ENCODE measurements around the gene DEFB124. TPM values are rescaled to one million over a fixed set of nuclear protein-coding genes. Genes with fewer than 3 reads are reported as not detected.
"Not testable (repeated sequence)": the region's sequence is repeated elsewhere in the genome, so short reads cannot be mapped to it uniquely, and the experiment has no call there.

The DEFB124 gene, protein sequence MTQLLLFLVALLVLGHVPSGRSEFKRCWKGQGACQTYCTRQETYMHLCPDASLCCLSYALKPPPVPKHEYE
- total RNA-seq (2014; rRNA removed; shearing (Covaris generic)): not detected in 2 replicates
- polyA plus RNA-seq (2014; cell fraction: nucleus; rRNA removed): not detected in 2 replicates

DNA sequence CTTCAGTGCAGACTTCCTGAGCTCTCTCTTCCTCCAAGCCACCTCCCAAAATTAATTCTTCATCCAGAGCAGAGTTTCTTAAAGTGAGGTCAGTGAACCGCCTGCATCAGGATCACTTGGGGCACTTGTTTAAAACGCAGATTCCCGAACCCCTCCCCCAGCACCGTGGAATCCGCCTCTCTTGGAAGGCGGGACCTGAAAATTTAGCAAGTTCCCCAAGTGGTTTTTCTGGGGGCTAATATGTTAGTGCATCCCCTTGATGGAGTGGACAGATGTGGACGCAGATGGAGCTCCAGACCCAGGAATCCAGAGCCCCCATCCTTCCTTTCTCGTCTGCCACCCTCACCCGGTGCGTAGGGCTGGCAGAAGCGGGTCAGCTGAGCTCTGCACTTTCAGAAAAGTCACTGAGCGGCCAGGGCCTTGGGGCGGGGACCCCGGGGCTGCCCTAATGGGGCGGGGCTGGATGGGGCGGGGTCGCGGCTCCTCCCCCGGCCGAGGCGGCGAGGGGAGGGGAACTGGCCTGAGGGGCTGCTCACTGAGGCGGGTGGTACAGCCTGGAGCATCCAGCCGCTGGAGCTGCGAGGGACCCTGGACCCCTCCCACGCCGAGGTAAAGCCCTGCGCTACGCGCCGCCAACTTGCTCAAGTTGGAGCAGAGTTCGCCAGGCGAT, at the start of gene DEFB124, which contains the start of gene REM1:
Gene DEFB124, minus strand, starts transcription at position 370 of the 670 bp plus-strand sequence. CDS start 2,114 bp downstream, outside the sequence.
Gene REM1, plus strand, starts transcription at position 531 of the 670 bp plus-strand sequence. CDS start 1,158 bp downstream, outside the sequence.
- no peak for DNase-seq (ENCODE audit: extremely low read depth, low read depth)

DNA sequence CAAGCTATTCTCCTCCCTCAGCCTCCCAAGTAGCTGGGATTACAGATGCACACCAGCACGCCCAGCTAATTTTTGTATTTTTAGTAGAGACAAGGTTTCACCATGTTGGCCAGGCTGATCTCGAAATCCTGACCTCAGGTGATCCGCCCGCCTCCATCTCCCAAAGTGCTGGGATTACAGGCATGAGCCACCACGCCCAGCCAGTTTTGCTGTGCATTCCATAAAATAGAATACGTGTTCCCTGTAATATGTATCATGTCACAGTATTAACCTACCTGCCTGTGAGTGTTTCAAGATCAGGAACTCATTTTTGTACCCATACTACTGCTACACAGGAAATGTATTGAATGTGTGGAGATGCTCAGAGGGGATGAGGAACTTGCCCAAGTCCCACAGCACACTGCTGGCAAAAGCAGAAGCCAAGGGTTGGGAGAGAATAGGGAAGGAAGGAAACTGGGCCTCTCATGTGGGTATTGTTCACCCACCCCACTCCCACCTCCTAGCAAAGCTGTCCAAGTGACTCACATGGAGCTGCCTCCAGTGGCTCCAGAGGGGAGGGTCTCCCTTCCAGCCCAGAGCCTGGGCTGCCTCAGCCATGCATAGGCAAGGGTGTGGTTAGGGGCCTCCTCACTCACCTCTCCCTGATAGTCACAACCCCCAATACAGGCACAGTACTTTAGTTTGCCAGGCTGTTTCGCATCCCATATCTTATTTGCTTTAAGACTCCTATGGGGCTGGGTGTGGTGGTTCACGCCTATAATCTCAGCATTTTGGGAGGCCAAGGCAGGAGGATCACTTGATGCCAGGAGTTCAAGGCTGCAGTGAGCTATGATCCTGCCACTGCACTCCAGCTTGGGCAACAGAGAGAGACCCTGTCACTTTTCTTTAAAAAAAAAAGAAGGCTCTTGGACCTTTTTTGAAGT, 48.7 kb upstream of the DEFB124 start:
- no peak for DNase-seq (ENCODE audit: extremely low read depth, low read depth)

GRCh38 chr20:31522731-31523130, 47.8 kb upstream of the DEFB124 start:
- no peak for DNase-seq (ENCODE audit: extremely low read depth, low read depth)

GRCh38 chr20:31521267-31521666, 46.3 kb upstream of the DEFB124 start:
- DNase-seq (ENCODE audit: extremely low read depth, low read depth): not testable (repeated sequence)

DNA sequence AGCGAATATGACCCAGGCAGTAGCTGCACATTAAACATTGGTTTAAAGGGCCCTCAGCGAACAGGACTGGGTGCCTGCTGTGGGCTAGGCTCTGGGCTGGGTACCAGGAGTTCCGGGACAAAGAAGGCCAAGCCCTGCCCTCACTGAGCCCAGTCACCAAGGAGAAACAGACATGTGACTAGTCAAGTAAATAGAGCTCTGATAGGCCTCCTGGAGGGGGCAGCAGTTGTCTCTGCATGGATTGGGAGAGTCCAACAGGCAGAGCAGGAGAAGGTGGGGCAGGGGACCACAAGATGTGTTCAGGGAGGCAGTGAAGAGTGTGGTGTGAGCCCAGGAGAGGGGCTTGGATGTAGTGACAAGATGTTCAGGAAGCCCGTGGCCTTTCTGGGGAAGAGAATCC, 42.4 kb upstream of the DEFB124 start:
- peak; percentile 21 for DNase-seq (ENCODE audit: extremely low read depth, low read depth)

DNA sequence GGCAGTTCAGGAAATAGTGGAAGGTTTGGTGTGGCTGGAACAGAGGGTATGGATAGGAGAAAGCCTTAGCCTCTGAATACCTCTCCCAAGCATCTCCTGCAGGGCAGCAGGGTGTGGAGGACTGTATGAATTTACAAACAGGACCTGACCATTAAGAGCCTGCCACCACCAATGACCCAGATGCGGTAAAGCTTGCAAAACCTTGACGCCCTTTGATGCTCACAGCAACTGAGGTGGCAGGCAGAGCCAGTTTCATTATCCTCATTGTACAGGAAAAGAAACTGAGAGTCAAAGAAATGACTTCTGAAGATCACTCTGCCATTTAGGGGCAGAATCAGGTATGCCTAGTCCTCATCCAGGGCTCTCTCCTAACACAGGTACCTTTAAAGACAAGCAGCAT, 41.7 kb upstream of the DEFB124 start:
- no peak for DNase-seq (ENCODE audit: extremely low read depth, low read depth)

- DNase-seq (ENCODE audit: extremely low read depth, low read depth): no peak
Observed at GRCh38 chr20:31516166-31516565, 41.2 kb upstream of the DEFB124 start.

DNA sequence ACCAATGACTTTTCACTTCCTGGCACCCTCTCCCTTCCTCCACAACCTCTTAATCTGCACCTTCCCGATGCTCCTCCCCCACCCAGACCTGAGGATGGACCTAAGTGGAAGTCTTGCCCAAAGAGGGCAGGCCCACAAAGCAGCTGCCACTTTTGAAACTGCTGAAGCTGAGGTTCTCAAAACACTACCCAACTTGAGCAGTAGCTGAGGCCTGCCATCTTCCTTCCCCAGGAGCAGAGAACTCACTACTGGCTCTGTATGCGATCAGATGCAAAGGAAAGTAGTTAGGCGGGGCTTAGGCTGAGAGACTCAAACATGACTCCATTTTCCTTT, 40.8 kb upstream of the DEFB124 start:
- DNase-seq (ENCODE audit: extremely low read depth, low read depth): no peak

GRCh38 chr20:31515072-31515774, 40.3 kb upstream of the DEFB124 start:
- DNase-seq (ENCODE audit: extremely low read depth, low read depth): no peak

DNA sequence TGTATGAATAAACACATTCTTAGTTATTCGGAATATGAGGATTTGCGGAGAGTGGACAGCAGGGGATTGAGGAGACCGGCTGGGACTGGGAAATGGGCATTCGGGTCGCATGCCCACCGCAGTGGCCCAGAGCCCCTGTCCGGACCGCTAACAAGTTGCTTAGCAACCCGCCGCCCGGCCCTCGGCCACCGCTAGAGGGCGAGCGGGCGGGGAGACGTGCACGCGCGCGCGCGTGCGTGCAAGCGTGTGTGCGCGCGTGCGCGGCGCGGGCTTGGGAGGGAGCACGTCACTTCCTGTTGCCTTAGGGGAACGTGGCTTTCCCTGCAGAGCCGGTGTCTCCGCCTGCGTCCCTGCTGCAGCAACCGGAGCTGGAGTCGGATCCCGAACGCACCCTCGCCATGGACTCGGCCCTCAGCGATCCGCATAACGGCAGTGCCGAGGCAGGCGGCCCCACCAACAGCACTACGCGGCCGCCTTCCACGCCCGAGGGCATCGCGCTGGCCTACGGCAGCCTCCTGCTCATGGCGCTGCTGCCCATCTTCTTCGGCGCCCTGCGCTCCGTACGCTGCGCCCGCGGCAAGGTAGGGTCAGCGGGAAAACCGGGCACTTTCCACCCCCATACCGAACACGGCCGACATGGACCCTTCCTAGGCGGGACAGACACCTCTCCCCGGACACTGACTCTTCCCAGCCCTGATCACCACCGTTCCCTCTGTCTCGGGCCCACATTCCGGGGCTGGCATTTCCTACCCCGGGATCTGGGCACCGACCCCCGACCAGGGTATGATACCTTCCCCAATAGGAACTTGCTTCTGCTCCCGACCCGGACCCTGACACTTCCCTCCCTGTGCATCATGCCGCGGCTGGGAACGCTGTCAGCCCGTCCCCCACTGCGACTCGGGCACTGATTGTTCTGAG, 39.5 kb upstream of the DEFB124 start, which contains the start of gene HM13:
Gene HM13, plus strand, starts transcription at position 289 of the 918 bp plus-strand sequence. Its CDS starts 110 bp downstream, at position 399.
- peak; percentile 90 for DNase-seq (ENCODE audit: extremely low read depth, low read depth)

GRCh38 chr20:31508517-31509244, 33.8 kb upstream of the DEFB124 start:
- no peak for DNase-seq (ENCODE audit: extremely low read depth, low read depth)

GRCh38 chr20:31505903-31506302, 31.0 kb upstream of the DEFB124 start:
- DNase-seq (ENCODE audit: extremely low read depth, low read depth): no peak

- peak; percentile 89 for DNase-seq (ENCODE audit: extremely low read depth, low read depth)
Observed at GRCh38 chr20:31502884-31503673, 28.2 kb upstream of the DEFB124 start.

- no peak for DNase-seq (ENCODE audit: extremely low read depth, low read depth)
Observed at GRCh38 chr20:31500527-31500926, 25.6 kb upstream of the DEFB124 start.

GRCh38 chr20:31497838-31498540, 23.1 kb upstream of the DEFB124 start:
- no peak for DNase-seq (ENCODE audit: extremely low read depth, low read depth)

DNA sequence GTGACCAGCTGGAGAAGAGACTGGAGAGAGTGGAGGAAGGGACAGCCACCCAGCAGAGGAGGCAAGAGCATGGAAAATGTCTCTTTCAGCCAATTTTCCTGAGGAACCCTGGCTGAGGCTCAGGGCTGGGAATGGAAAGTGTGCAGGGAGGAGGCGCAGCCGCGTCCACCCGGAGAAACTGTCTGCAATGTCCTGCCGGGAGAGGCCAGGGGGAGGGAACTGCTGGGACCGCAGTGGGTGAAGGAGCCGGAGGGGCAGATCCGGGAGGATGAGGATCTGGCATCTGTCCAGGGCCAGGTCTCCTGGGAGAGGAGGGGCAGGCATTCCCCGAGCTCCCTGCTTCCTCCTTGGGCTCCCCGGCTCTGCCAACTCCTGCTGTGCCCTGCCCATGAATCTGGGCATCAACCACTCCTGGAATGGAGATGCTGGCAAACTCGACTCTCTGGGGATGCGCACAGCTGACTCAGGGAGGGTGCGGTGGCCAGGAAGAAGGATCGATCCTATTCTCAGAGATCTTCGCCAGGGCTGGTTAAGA, 21.9 kb upstream of the DEFB124 start:
- no peak for DNase-seq (ENCODE audit: extremely low read depth, low read depth)

DNA sequence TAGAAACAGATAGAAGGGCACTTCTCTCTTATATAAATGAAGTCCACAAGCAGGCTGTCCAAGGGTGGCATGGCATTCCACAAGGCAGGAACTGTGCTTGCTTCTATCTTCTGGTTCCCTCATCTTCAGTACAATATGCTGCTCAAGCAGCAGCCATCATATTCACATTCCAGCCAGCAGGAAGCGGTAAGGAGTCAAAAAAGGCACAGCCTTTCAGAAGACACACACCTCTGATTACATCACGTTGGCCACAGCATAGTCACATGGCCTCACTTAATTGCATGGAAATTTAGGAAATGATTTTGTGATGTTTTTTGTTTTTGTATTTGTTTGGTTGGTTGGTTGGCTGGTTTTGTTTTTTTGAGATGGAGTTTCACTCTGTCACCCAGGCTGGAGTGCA, 19.2 kb upstream of the DEFB124 start:
- peak; percentile 44 for DNase-seq (ENCODE audit: extremely low read depth, low read depth)
